K562 (cell line): ENCODE results near the gene SH2D4B. TPM values are rescaled to one million over a fixed set of nuclear protein-coding genes. Genes with fewer than 3 reads are reported as not detected.

Experiments
- ATAC-seq: fragments of 200-7000 bp; cut with Tn5 transposase; 3 replicates; pipeline ENCODE4 v1.9.1; 2020; ENCODE audit warnings: moderate library complexity
- BruUV-seq: library from RNA; stranded (reverse); fragments of 400-500 nt; replicated peaks from 2 replicates; lab custom pipeline; 2021; lab: Mats Ljungman, UMichigan
- CTCF ChIA-PET: fragments of 300-600 bp; formaldehyde crosslinking; extraction: SDS; loops from one replicate; lab custom pipeline; 2021; ENCODE audit warnings: low intra/inter-chr PET ratio; lab: Yijun Ruan, JAX
- POLR2A ChIA-PET: fragments of 300-600, 350-650 bp; sonication (Branson Sonifier 250); formaldehyde crosslinking; extraction: SDS; loops from one replicate; lab custom pipeline; 2021; ENCODE audit warnings: antibody characterized with exemption, inconsistent platforms; lab: Yijun Ruan, JAX
- DNase-seq, 4 experiments: peaks; one replicate each; pipeline versions ENCODE4 v3.0.0 to v3.0.0-alpha.2; 2011 to 2018; ENCODE audit warnings: low spot score in 3 of 4, mixed read lengths in 3 of 4; ENCODE audit errors: extremely low read depth in 1 of 4
- FAIRE-seq: peaks from 2 replicates; lab custom pipeline; 2011; peaks lifted over from hg19 to GRCh38; lab: Jason Lieb, UNC
- H2AFZ ChIP-seq: 2 replicates; pipeline ENCODE4 v1.6.0; 2011; ENCODE audit warnings: low read depth, low read length, control low read depth, inconsistent platforms
- H3K27ac ChIP-seq: fragments of 200-600 bp; 3 replicates; pipeline ENCODE4 v1.8.0; 2011; ENCODE audit warnings: low read depth, mild to moderate bottlenecking, control low read depth, inconsistent platforms, low read length, moderate library complexity, mixed read lengths; ENCODE audit errors: extremely low read depth
- H3K27me3 ChIP-seq, 2 experiments: fragments of 300-600 bp in 1 of 2; 2 replicates in 1 of 2; 3 replicates in 1 of 2; pipeline versions ENCODE4 v1.6.0 to v1.8.0; 2011; ENCODE audit warnings: inconsistent platforms in 2 of 2, low read length in 2 of 2, mild to moderate bottlenecking in 1 of 2, mixed read lengths in 1 of 2, moderate library complexity in 1 of 2; ENCODE audit not compliant: control insufficient read depth in 2 of 2, insufficient read depth in 2 of 2
- H3K36me3 ChIP-seq: fragments of 300-600 bp; 3 replicates; pipeline ENCODE4 v1.8.0; 2011; ENCODE audit warnings: mild to moderate bottlenecking, low read length, inconsistent platforms; ENCODE audit not compliant: control insufficient read depth, insufficient read depth
- H3K4me1 ChIP-seq, 2 experiments: fragments of 200-600 bp in 1 of 2; replicated peaks in 1 of 2; 2 replicates in 1 of 2; 3 replicates in 1 of 2; pipeline versions ENCODE4 v1.5.1 to v1.8.0; 2011; ENCODE audit warnings: inconsistent platforms in 2 of 2, low read length in 2 of 2, mild to moderate bottlenecking in 1 of 2, mixed read lengths in 1 of 2, moderate library complexity in 1 of 2; ENCODE audit not compliant: control insufficient read depth in 2 of 2, insufficient read depth in 2 of 2
- H3K4me2 ChIP-seq: 2 replicates; pipeline ENCODE4 v1.6.1; 2011; ENCODE audit warnings: low read length, control low read depth, inconsistent platforms, mixed read lengths; ENCODE audit not compliant: insufficient read depth
- H3K4me3 ChIP-seq: fragments of 200-600 bp; sonication (generic), shearing (Covaris generic); 2 replicates; pipeline ENCODE4 v1.5.1; 2016; ENCODE audit warnings: control low read depth, inconsistent platforms
- H3K79me2 ChIP-seq: fragments of 200-600 bp; 3 replicates; pipeline ENCODE4 v1.8.0; 2011; ENCODE audit warnings: low read length, inconsistent platforms; ENCODE audit not compliant: control insufficient read depth, insufficient read depth
- H3K9ac ChIP-seq, 2 experiments: 2 replicates each; pipeline versions ENCODE4 v1.6.0 to v1.6.1; 2011; ENCODE audit warnings: low read depth in 2 of 2, low read length in 2 of 2, control low read depth in 1 of 2, inconsistent platforms in 1 of 2, mild to moderate bottlenecking in 1 of 2, mixed read lengths in 1 of 2; ENCODE audit not compliant: insufficient read depth in 1 of 2
- H3K9me1 ChIP-seq: one replicate; pipeline ENCODE4 v1.6.0; 2011; ENCODE audit warnings: inconsistent platforms, mild to moderate bottlenecking, low read length, moderate library complexity; ENCODE audit not compliant: control insufficient read depth, insufficient read depth
- H3K9me3 ChIP-seq: replicated peaks from 2 replicates; pipeline ENCODE4 v1.5.1; 2011; ENCODE audit warnings: low read depth, low read length, inconsistent platforms; ENCODE audit not compliant: control insufficient read depth, insufficient read depth
- H4K20me1 ChIP-seq: replicated peaks from 2 replicates; pipeline ENCODE4 v1.6.1; 2011; ENCODE audit warnings: low read length, inconsistent platforms, mixed read lengths; ENCODE audit not compliant: control insufficient read depth, insufficient read depth
- FOXM1 ChIP-seq, 2 experiments: fragments of 450-650 bp in 1 of 2; sonication (generic) in 1 of 2; formaldehyde crosslinking in 1 of 2; IDR thresholded peaks; 2 replicates each; pipeline versions ENCODE4 v1.6.1 to v1.9.0; 2017 to 2022; ENCODE audit warnings: low read depth in 2 of 2, mild to moderate bottlenecking in 2 of 2, missing genetic modification reagents in 1 of 2, moderate library complexity in 1 of 2
- GATA2 ChIP-seq: sonication (generic); formaldehyde crosslinking; IDR thresholded peaks from 2 replicates; pipeline ENCODE4 v1.4.0; 2020; ENCODE audit warnings: mild to moderate bottlenecking, missing genetic modification reagents
- KLF16 ChIP-seq: IDR thresholded peaks from 2 replicates; pipeline ENCODE4 v1.6.1; 2016; ENCODE audit warnings: antibody characterized with exemption
- MEF2D ChIP-seq: conservative IDR thresholded peaks from 2 replicates; pipeline ENCODE4 v1.6.1; 2016; ENCODE audit warnings: low read depth, missing genetic modification characterization, missing compliant biosample characterization
- MYNN ChIP-seq, 2 experiments: sonication (generic); formaldehyde crosslinking in 1 of 2; IDR thresholded peaks; 2 replicates each; pipeline versions ENCODE4 v1.5.0 to v1.6.1; 2016 to 2020; ENCODE audit warnings: antibody characterized with exemption in 1 of 2, missing genetic modification reagents in 1 of 2
- POLR3G ChIP-seq: IDR thresholded peaks from 2 replicates; pipeline ENCODE4 v1.6.1; 2011; ENCODE audit not compliant: insufficient read length, insufficient replicate concordance; ENCODE audit errors: extremely low read depth
- SOX6 ChIP-seq: fragments of 450-650 bp; IDR thresholded peaks from 2 replicates; pipeline ENCODE4 v1.6.1; 2014; ENCODE audit warnings: mild to moderate bottlenecking
- WGBS: fragments of 100-300 bp; shearing (Covaris generic); methylation state at CpG from one replicate; pipeline ENCODE4 v1.1.6; 2016; ENCODE audit warnings: low coverage, mixed read lengths; ENCODE audit not compliant: insufficient coverage; ENCODE audit errors: missing lambda C conversion rate; 5-methylcytosine and 5-hydroxymethylcytosine counted together
- in situ Hi-C: fragments of 300-500 bp; cut with MboI; formaldehyde crosslinking; loops from 4 replicates; pipeline ENCODE4 v1.15.0; 2018; ENCODE audit warnings: inconsistent platforms, mixed read lengths
- intact Hi-C: fragments of 100-400 bp; cut with micrococcal nuclease; formaldehyde crosslinking; loops from 2 replicates; pipeline ENCODE4 v1.14.2; 2022
- polyA plus RNA-seq, 8 experiments: library from polyadenylated mRNA; depleted of rRNA in 4 of 8; stranded (reverse) in 5 of 8; unstranded in 3 of 8; fragments of >200 nt; fragmentation: Nextera tagmentation in 2 of 8; fragmentation: Illumina TruSeq in 1 of 8; extraction: Ambion mirVana in 2 of 8; extraction: Trizol in 1 of 8; gene quantifications; 2 replicates each; pipeline versions ENCODE4 v1.2.1 to v1.2.3, GENCODE V29; 2011 to 2014; ENCODE audit warnings: inconsistent platforms in 1 of 8, missing spikeins in 1 of 8
- total RNA-seq, 7 experiments: library from RNA; depleted of rRNA in 6 of 7; stranded (reverse); fragments of >200 nt in 6 of 7; fragmentation: Illumina TruSeq in 2 of 7; extraction: Trizol in 2 of 7; gene quantifications; 2 replicates each; pipeline versions ENCODE4 v1.2.1 to v1.2.3, GENCODE V29; 2011 to 2021; ENCODE audit warnings: low replicate concordance in 1 of 7
- TF ChIP-seq, protein P1 (sequence below): fragments of 250-450 bp; sonication (Bioruptor Pico); IDR thresholded peaks from 2 replicates; pipeline ENCODE4 v1.8.0; 2022; ENCODE audit warnings: moderate library complexity, mild to moderate bottlenecking, inconsistent platforms
- TF ChIP-seq, protein P2 (sequence below): fragments of 450-650 bp; formaldehyde crosslinking; IDR thresholded peaks from 2 replicates; pipeline ENCODE4 v1.4.0; 2020; ENCODE audit warnings: mild to moderate bottlenecking, moderate library complexity
- TF ChIP-seq, protein P3 (sequence below), 2 experiments: fragments of 450-650 bp; IDR thresholded peaks; 2 replicates each; pipeline ENCODE4 v1.6.1; 2018; ENCODE audit warnings: mild to moderate bottlenecking in 2 of 2, low read depth in 1 of 2; ENCODE audit not compliant: partially characterized antibody in 2 of 2
- TF ChIP-seq, protein P4 (sequence below): sonication (generic); formaldehyde crosslinking; IDR thresholded peaks from 2 replicates; pipeline ENCODE4 v1.8.0; 2022; ENCODE audit warnings: mild to moderate bottlenecking, missing genetic modification reagents, borderline replicate concordance

The SH2D4B gene
- total and polyA plus RNA-seq, 9 of the 15 experiments (the other 6 are each of a cell fraction or from before 2014, with no cell fraction given) = 0.03 to 0.14 (median 0.04) TPM; not detected in 4

DNA sequence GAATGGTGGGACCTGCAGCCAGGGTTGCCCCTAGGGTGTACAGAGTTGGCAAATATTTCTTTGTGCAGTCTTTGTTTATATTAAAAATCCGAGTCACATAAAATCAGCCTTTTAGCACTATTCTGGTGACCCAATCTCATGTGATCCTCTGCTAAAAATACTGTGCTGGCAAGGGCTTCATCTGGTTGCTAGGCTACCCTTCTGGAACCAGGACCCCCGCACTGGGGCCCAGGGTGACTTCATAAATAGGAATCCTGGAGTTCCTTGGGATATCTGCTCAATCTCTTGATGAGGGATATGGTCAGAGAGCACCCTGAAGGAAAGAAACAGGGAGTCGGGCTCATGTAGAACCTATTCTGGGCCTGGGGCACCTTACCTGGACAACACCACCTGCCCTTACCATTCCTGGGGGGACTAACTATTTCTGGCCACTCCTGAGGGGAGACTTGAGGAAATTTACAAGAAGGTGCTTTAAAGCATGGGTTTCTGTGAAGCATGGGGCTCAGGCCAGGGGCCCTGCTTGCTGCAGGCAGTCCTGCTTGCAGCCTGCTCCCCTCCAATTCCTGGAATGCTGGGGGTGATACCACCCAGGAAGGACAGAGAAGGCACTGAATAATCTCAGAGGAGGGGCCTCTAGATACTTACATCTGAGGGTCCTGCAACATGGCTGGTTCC is 44.7 kb downstream of the SH2D4B start:
- H3K9me3 ChIP-seq = no peaks in the 10 kb centered on the region
- ChIA-PET POLR2A (no interaction called here), CTCF (no interaction called here)
- H3K79me2 ChIP-seq = no peaks in the 10 kb centered on the region
- ATAC-seq (no peak), FAIRE-seq (no peak), DNase-seq (no peak)
- no peak overlapping the region for H3K9ac ChIP-seq
- H3K9me1 ChIP-seq = no peaks in the 10 kb centered on the region
- in situ Hi-C loops (no loop called here), intact Hi-C loops (no loop called here)
- no peak overlapping the region for H2AFZ ChIP-seq
- WGBS = 3% methylated on average over 3 of the region's 3 CpGs
- no peak overlapping the region for H3K27ac ChIP-seq
- H3K4me1 ChIP-seq = peaks cover 0 to 6% of the 10 kb centered on the region in 2 experiments; a peak in 1 of 5 replicates
- no peak overlapping the region for H3K4me3 ChIP-seq
- H4K20me1 ChIP-seq = no peaks in the 10 kb centered on the region
- H3K4me2 ChIP-seq = no peak overlapping the region
- no peaks in the 10 kb centered on the region for H3K36me3 ChIP-seq
- H3K27me3 ChIP-seq = peaks cover 11 to 30% of the 10 kb centered on the region in 2 experiments
- no TSS peak for BruUV-seq
- TF ChIP-seq FOXM1 (IDR thresholded peaks at IDR 0.05; ENCODE audit: low read depth) = no peak
- no peak for TF ChIP-seq FOXM1 (CRISPR knock-in tag; IDR thresholded peaks at IDR 0.05; ENCODE audit: low read depth)
- TF ChIP-seq, protein P1, sequence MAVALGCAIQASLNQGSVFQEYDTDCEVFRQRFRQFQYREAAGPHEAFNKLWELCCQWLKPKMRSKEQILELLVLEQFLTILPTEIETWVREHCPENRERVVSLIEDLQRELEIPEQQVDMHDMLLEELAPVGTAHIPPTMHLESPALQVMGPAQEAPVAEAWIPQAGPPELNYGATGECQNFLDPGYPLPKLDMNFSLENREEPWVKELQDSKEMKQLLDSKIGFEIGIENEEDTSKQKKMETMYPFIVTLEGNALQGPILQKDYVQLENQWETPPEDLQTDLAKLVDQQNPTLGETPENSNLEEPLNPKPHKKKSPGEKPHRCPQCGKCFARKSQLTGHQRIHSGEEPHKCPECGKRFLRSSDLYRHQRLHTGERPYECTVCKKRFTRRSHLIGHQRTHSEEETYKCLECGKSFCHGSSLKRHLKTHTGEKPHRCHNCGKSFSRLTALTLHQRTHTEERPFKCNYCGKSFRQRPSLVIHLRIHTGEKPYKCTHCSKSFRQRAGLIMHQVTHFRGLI (CRISPR knock-in tag) = no peak
- no peak for TF ChIP-seq GATA2 (CRISPR knock-in tag)
- TF ChIP-seq MEF2D (tag) = no peak
- TF ChIP-seq POLR3G = no peak
- TF ChIP-seq KLF16 = no peak
- TF ChIP-seq, protein P2, sequence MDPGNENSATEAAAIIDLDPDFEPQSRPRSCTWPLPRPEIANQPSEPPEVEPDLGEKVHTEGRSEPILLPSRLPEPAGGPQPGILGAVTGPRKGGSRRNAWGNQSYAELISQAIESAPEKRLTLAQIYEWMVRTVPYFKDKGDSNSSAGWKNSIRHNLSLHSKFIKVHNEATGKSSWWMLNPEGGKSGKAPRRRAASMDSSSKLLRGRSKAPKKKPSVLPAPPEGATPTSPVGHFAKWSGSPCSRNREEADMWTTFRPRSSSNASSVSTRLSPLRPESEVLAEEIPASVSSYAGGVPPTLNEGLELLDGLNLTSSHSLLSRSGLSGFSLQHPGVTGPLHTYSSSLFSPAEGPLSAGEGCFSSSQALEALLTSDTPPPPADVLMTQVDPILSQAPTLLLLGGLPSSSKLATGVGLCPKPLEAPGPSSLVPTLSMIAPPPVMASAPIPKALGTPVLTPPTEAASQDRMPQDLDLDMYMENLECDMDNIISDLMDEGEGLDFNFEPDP = no peak
- TF ChIP-seq, protein P3, sequence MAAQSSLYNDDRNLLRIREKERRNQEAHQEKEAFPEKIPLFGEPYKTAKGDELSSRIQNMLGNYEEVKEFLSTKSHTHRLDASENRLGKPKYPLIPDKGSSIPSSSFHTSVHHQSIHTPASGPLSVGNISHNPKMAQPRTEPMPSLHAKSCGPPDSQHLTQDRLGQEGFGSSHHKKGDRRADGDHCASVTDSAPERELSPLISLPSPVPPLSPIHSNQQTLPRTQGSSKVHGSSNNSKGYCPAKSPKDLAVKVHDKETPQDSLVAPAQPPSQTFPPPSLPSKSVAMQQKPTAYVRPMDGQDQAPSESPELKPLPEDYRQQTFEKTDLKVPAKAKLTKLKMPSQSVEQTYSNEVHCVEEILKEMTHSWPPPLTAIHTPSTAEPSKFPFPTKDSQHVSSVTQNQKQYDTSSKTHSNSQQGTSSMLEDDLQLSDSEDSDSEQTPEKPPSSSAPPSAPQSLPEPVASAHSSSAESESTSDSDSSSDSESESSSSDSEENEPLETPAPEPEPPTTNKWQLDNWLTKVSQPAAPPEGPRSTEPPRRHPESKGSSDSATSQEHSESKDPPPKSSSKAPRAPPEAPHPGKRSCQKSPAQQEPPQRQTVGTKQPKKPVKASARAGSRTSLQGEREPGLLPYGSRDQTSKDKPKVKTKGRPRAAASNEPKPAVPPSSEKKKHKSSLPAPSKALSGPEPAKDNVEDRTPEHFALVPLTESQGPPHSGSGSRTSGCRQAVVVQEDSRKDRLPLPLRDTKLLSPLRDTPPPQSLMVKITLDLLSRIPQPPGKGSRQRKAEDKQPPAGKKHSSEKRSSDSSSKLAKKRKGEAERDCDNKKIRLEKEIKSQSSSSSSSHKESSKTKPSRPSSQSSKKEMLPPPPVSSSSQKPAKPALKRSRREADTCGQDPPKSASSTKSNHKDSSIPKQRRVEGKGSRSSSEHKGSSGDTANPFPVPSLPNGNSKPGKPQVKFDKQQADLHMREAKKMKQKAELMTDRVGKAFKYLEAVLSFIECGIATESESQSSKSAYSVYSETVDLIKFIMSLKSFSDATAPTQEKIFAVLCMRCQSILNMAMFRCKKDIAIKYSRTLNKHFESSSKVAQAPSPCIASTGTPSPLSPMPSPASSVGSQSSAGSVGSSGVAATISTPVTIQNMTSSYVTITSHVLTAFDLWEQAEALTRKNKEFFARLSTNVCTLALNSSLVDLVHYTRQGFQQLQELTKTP (IDR thresholded peaks at IDR 0.05; ENCODE audit: low read depth in 1 of 2, partially characterized antibody in 2 of 2) = no peak
- TF ChIP-seq SOX6 = no peak
- TF ChIP-seq, protein P4, sequence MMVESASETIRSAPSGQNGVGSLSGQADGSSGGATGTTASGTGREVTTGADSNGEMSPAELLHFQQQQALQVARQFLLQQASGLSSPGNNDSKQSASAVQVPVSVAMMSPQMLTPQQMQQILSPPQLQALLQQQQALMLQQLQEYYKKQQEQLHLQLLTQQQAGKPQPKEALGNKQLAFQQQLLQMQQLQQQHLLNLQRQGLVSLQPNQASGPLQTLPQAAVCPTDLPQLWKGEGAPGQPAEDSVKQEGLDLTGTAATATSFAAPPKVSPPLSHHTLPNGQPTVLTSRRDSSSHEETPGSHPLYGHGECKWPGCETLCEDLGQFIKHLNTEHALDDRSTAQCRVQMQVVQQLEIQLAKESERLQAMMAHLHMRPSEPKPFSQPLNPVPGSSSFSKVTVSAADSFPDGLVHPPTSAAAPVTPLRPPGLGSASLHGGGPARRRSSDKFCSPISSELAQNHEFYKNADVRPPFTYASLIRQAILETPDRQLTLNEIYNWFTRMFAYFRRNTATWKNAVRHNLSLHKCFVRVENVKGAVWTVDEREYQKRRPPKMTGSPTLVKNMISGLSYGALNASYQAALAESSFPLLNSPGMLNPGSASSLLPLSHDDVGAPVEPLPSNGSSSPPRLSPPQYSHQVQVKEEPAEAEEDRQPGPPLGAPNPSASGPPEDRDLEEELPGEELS (CRISPR knock-in tag) = no peak
- no peak for TF ChIP-seq MYNN (IDR thresholded peaks at IDR 0.05)
- TF ChIP-seq MYNN (CRISPR knock-in tag; IDR thresholded peaks at IDR 0.05) = no peak
